Testis (tissue), 3 donors: ENCODE measurements around the gene PARG. TPM values are rescaled to one million over a fixed set of nuclear protein-coding genes. Genes with fewer than 3 reads are reported as not detected.
"Not testable (repeated sequence)": the region's sequence is repeated elsewhere in the genome, so short reads cannot be mapped to it uniquely, and the experiment has no call there.

Experiments used
- DNase-seq: peaks from one replicate; pipeline ENCODE4 v3.0.0-alpha.2; 2019
- H3K27ac ChIP-seq, 2 donors: fragments of 200-600 bp; sonication (generic); one replicate each; pipeline ENCODE4 v1.5.1; 2019
- H3K27me3 ChIP-seq: fragments of 200-600 bp; sonication (generic); one replicate; pipeline ENCODE4 v1.5.1; 2019
- H3K36me3 ChIP-seq: fragments of 200-600 bp; sonication (generic); one replicate; pipeline ENCODE4 v1.5.1; 2017; ENCODE audit warnings: low read depth; ENCODE audit errors: missing control alignments
- H3K4me1 ChIP-seq: fragments of 200-600 bp; sonication (generic); one replicate; pipeline ENCODE4 v1.5.1; 2019
- H3K4me3 ChIP-seq, 2 donors: fragments of 200-600 bp; sonication (generic); one replicate each; pipeline ENCODE4 v1.5.1; 2017 to 2019
- H3K9me3 ChIP-seq: fragments of 200-600 bp; sonication (generic); one replicate; pipeline ENCODE4 v1.5.1; 2017
- WGBS, 2 donors: methylation state at CpG; one replicate each; pipeline ENCODE4 v1.1.5; 2018; 5-methylcytosine and 5-hydroxymethylcytosine counted together
- intact Hi-C: fragments of 100-400 bp; cut with DNase I; formaldehyde crosslinking; loops from one replicate; pipeline ENCODE4 v1.15.1; 2023; ENCODE audit warnings: low total_unique reads
- polyA plus RNA-seq: library from polyadenylated mRNA; stranded (reverse); fragments of 350-450 nt; fragmentation: Illumina TruSeq; extraction: RNeasy Lipid Tissue Mini Kit (QIAGEN cat#74804); gene quantifications from one replicate; pipeline ENCODE4 v1.2.3, GENCODE V29; 2014; ENCODE audit warnings: low read depth, low replicate concordance; ENCODE audit not compliant: insufficient read depth
- total RNA-seq, 2 donors: library from RNA; depleted of rRNA; stranded (reverse); fragments of >200 nt; gene quantifications; one replicate each; pipeline ENCODE4 v1.2.3, GENCODE V29; 2016

PARG gene
- total and polyA plus RNA-seq, 3 donors from 2014 or later, result 19.7 to 49.4 (median 39.4) TPM

DNA sequence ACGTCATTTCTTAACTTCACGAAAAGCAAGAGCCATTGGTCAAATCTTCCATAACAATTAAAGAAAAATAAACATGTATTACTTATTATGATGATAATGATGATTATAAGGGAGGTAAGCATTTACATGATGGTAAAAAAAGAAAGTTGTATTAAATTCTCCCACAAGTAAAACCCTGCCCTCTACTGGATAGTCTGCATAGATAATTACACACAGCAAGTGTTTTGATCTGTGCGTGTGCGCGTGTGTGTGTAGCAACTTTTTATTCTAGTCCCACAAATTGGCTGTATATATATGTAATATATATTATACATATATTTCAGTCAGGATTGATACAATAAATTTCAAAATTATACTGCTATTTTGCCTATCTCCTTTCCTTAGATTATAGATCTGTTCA is 51.8 kb downstream of the PARG start:
- DNase-seq, intact Hi-C loops, H3K36me3 ChIP-seq, H3K27ac ChIP-seq, H3K4me1 ChIP-seq, H3K4me3 ChIP-seq, H3K9me3 ChIP-seq, H3K27me3 ChIP-seq: not testable (repeated sequence)
- 93% methylated on average over 5 of the region's 5 CpGs for WGBS, 2 donors

DNA sequence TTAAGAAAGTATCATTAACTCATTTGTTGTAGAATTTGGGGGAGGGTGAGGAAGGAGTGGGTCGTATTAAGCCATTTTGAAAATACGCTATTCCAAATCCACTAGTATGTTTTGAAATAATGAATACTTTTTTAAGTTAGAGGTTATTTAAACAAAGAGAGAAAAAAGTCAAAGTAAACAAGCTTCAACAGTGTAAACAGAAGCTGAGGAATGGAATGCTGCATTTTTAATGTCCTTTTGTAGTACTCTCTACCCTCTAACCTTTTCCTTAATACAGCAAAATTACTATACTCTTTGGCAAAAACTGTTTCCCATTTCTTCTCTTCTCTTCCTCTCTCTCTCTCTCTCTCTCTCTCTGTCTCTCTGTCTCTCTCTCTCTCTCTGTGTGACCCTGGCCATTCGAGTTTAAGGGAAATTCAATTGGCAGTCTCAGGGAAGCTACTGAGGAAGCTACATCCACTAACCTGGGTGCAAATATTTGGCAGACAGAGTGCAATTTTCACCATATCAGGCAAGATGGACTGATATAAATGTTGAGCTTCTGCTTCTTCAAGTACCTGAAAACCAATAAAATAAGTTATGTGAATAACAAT is 57.0 kb downstream of the PARG start:
- H3K9me3 ChIP-seq, intact Hi-C loops, H3K27me3 ChIP-seq, H3K4me3 ChIP-seq, DNase-seq, H3K27ac ChIP-seq, H3K36me3 ChIP-seq, H3K4me1 ChIP-seq: not testable (repeated sequence)
- WGBS, 2 donors, result 69 to 71% methylated on average over 1 of the region's 3 CpGs

DNA sequence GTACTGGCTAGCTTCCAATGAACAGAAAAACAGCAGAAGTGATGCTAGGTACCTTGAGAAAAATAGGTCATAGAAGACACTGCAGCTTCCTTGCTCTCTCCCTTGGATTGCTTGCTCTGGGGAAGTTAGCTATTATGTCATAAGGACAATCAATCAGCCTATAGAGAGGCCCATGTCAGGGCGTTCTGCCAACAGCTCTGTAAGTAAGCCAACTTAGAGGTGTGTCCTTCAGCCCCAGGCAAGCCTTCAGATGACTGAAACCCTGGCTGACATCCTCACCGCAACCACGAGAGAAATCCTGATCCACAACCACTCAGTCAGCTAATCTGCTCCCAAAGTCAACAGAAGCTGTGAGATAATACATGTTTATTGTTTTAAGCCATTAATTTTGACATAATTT is 58.0 kb downstream of the PARG start:
- H3K27ac ChIP-seq, DNase-seq, H3K4me3 ChIP-seq, H3K27me3 ChIP-seq, H3K4me1 ChIP-seq, intact Hi-C loops, H3K36me3 ChIP-seq, H3K9me3 ChIP-seq: not testable (repeated sequence)
- no CpG with 5 or more reads among the region's 3 CpGs for WGBS, 2 donors

DNA sequence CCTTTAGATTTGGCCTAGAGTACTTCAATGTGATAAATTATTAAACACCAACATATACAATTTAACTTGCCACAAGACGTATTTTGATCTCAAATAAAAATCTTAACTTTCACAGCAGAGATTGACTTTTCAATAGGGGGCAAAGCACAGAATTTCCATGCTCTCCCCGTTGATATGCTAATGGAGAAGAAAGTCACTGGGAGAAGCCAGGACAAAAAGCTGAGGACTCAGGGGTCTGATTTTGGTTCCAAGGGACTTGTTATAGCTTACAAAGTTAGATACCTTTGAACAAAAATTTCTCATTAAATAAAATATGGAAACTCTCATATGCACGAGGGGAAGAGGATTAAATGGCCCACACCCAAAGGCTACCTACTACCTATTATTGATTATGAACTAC is 59.5 kb downstream of the PARG start:
- H3K9me3 ChIP-seq, H3K4me3 ChIP-seq, intact Hi-C loops, DNase-seq, H3K27ac ChIP-seq, H3K27me3 ChIP-seq, H3K4me1 ChIP-seq, H3K36me3 ChIP-seq: not testable (repeated sequence)
- 79 to 85% methylated on average over 1 to 2 of the region's 3 CpGs for WGBS, 2 donors

DNA sequence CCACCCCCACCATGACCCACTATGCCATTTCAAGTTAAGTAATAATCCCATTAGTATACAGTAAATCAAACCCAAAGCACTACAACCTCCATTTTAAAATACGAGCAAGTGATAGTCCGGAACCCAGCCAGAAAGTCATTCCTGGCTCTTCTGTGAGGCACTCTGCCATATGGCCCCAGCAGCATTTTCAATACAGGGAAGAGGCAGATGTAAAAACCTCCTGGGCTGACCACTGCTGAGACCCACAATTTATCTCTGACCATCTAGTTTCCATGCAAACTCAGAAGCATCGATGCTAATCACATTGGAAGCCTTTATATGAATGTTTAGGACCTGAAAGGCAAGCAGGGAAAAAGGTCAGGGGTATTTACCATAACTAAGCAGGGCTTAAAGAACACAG is 69.1 kb downstream of the PARG start:
- intact Hi-C loops, H3K9me3 ChIP-seq: not testable (repeated sequence)

DNA sequence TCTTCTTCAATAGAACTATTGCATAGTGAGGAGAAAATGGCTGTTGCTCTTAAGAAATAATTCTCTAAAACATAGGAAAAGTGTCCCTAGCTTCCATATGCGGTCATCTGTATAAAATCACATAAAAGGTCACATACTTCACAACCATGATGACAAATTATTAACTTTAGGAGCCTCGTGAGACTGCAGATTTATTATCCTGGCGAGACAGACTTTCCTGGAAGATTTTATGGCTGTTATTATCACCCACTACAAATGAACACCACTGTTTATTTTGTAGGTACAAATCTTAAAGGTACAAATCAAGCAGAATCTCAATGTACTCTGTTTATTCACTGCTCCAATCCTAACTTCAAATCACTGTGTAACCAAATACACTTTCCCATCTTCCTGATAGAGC is 70.4 kb downstream of the PARG start:
- intact Hi-C loops, H3K9me3 ChIP-seq, H3K27me3 ChIP-seq, DNase-seq, H3K4me3 ChIP-seq, H3K36me3 ChIP-seq, H3K27ac ChIP-seq, H3K4me1 ChIP-seq: not testable (repeated sequence)
- WGBS, 2 donors, result no CpG with 5 or more reads among the region's 3 CpGs

More for the DNA sequence above, 69.1 kb downstream of the PARG start:
- H3K27me3 ChIP-seq, H3K4me3 ChIP-seq, H3K4me1 ChIP-seq, H3K36me3 ChIP-seq, H3K27ac ChIP-seq, DNase-seq: not testable (repeated sequence)
- no CpG with 5 or more reads among the region's 3 CpGs for WGBS, 2 donors

DNA sequence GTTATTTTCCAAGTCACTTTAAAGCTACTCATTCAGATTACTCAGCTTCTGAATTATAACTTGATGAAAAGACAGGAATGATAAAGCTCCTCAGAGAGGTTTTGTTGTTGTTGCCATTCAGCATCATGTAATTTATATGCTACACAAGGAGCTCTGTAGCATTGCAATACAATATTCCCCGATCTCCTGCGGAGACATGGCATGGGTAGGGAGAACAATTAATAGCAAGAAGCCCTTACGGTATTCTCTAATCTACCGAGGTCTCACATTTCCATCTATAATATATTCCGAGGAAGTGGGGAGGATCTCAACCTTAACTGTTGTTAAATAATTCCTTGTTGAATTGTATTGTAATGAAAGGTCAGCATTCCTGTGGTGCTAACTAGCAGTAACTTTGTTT is 81.9 kb downstream of the PARG start:
- H3K9me3 ChIP-seq, H3K4me3 ChIP-seq, H3K4me1 ChIP-seq, H3K27ac ChIP-seq, intact Hi-C loops, H3K27me3 ChIP-seq, DNase-seq, H3K36me3 ChIP-seq: not testable (repeated sequence)
- whole genome bisulfite sequencing, 2 donors, result 93 to 99% methylated on average over 5 of the region's 5 CpGs

DNA sequence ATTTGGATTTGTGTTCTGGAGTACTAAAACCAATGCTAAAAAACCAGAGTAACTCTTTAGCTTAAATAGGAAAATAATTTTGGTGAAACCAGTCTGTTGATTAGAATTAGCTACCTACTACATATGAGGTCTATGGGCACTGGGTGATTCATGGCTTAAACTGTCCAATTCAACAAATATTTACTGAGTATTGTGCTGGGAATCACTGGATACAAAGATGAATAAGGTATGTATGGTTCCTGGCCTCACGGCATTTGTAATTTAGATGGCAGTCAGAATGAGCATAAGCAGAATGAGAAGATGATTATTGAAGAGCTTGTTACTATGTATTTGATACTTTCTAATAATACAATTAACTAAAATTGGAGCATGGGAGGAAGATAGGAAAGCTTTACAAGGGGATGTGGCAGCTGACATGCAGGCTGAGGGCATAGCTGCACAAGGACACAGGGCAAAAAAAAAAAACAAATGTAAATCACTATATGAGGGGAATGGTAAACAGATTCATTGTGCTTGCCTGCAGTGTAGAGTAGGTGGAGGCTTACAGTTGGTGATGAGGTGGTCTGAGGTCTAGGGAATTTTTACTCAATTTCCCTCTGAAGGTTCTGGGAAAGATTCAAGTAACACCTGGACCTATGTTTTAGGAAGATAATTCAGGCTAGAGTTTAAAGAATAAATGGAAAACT is 83.0 kb downstream of the PARG start:
- H3K27me3 ChIP-seq, H3K36me3 ChIP-seq, H3K9me3 ChIP-seq, intact Hi-C loops, H3K27ac ChIP-seq, DNase-seq, H3K4me1 ChIP-seq, H3K4me3 ChIP-seq: not testable (repeated sequence)
- 88 to 90% methylated on average over 1 of the region's 1 CpG for whole genome bisulfite sequencing, 2 donors

DNA sequence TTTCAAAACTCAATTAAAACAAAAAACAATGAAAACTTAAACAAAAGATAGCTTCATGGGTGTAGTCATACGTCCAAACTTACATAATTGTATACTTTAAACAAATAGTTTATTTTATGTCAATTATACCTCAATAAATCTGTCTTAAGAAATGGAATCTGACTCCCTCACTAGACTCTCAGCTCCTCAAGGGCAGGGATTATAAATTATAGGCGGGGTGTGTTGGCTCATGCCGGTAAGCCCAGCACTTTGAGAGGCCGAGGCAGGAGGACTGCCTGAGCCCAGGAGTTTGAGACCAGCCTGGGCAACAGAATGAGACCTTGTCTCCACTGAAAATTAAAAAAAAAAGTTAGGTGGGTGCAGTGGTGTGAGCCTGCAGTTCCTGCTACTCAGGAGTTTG is 92.3 kb downstream of the PARG start:
- DNase-seq, H3K36me3 ChIP-seq, intact Hi-C loops, H3K4me1 ChIP-seq, H3K27ac ChIP-seq, H3K4me3 ChIP-seq, H3K9me3 ChIP-seq, H3K27me3 ChIP-seq: not testable (repeated sequence)
- 82 to 84% methylated on average over 4 of the region's 4 CpGs for WGBS, 2 donors
